Measurements from ENCODE around the gene SLC22A4. TPM values are rescaled to one million over a fixed set of nuclear protein-coding genes. Genes with fewer than 3 reads are reported as not detected.

Gene SLC22A4
- total and polyA plus RNA-seq, 9 donors, result 2.7 to 4.5 (median 2.9) TPM

- Histone ChIP-seq H3K9me3 (replicated peaks; ENCODE audit: control insufficient read depth, low read depth, low read length) (no peaks in the 10 kb centered on the region), H3K36me3 (ENCODE audit: control insufficient read depth, insufficient read depth, low read length) (peaks cover 11% of the 10 kb centered on the region), H3K27me3 (ENCODE audit: control insufficient read depth, insufficient read depth, low read length) (peaks cover 8% of the 10 kb centered on the region), H3K4me3 (ENCODE audit: low read length) (no peak overlapping the region), H3K4me1 (ENCODE audit: control insufficient read depth, insufficient read depth, low read length) (peaks cover 81% of the 10 kb centered on the region), H3K27ac (ENCODE audit: low read length) (peak overlapping the region; percentile 47)
- WGBS (ENCODE audit: insufficient coverage), result 50% methylated on average over 1 of the region's 6 CpGs
- no peak for DNase-seq
Measured at GRCh38 chr5:132256783-132257130, 37.4 kb upstream of the SLC22A4 start.

GRCh38 chr5:132257131-132258101 lies 36.8 kb upstream of the SLC22A4 start, which contains the start of gene PDLIM4:
Gene PDLIM4 (plus strand): TSS chr5:132257696. CDS start chr5:132257735, 39 bp downstream.
- 1% methylated on average over 75 of the region's 88 CpGs for WGBS (ENCODE audit: insufficient coverage)
- peaks cover 17% of the 10 kb centered on the region for H3K36me3 ChIP-seq (ENCODE audit: control insufficient read depth, insufficient read depth, low read length)
- DNase-seq, result peak; percentile 83
- H3K9me3 ChIP-seq (replicated peaks; ENCODE audit: control insufficient read depth, low read depth, low read length), result no peaks in the 10 kb centered on the region
- peaks cover 87% of the 10 kb centered on the region for H3K4me1 ChIP-seq (ENCODE audit: control insufficient read depth, insufficient read depth, low read length)
- peak within 1 kb of the TSS; percentile 95 for H3K27ac ChIP-seq (ENCODE audit: low read length)
- H3K4me3 ChIP-seq (ENCODE audit: low read length), result peak within 1 kb of the TSS; percentile 88
- H3K27me3 ChIP-seq (ENCODE audit: control insufficient read depth, insufficient read depth, low read length), result peaks cover 8% of the 10 kb centered on the region

GRCh38 chr5:132258102-132259068 lies 35.8 kb upstream of the SLC22A4 start:
- peak overlapping the region; percentile 95 for H3K27ac ChIP-seq (ENCODE audit: low read length)
- H3K4me1 ChIP-seq (ENCODE audit: control insufficient read depth, insufficient read depth, low read length), result peaks cover 91% of the 10 kb centered on the region
- H3K9me3 ChIP-seq (replicated peaks; ENCODE audit: control insufficient read depth, low read depth, low read length), result no peaks in the 10 kb centered on the region
- H3K27me3 ChIP-seq (ENCODE audit: control insufficient read depth, insufficient read depth, low read length), result peaks cover 8% of the 10 kb centered on the region
- WGBS (ENCODE audit: insufficient coverage), result 7% methylated on average over 9 of the region's 19 CpGs
- peak; percentile 81 for DNase-seq
- H3K4me3 ChIP-seq (ENCODE audit: low read length), result peak overlapping the region; percentile 88
- peaks cover 21% of the 10 kb centered on the region for H3K36me3 ChIP-seq (ENCODE audit: control insufficient read depth, insufficient read depth, low read length)

GRCh38 chr5:132259069-132259851 lies 34.9 kb upstream of the SLC22A4 start:
- H3K36me3 ChIP-seq (ENCODE audit: control insufficient read depth, insufficient read depth, low read length), result peaks cover 27% of the 10 kb centered on the region
- peaks cover 8% of the 10 kb centered on the region for H3K27me3 ChIP-seq (ENCODE audit: control insufficient read depth, insufficient read depth, low read length)
- H3K4me3 ChIP-seq (ENCODE audit: low read length), result peak overlapping the region; percentile 88
- WGBS (ENCODE audit: insufficient coverage), result 14% methylated on average over 20 of the region's 24 CpGs
- peak; percentile 90 for DNase-seq
- peak overlapping the region; percentile 95 for H3K27ac ChIP-seq (ENCODE audit: low read length)
- H3K4me1 ChIP-seq (ENCODE audit: control insufficient read depth, insufficient read depth, low read length), result peaks cover 90% of the 10 kb centered on the region
- H3K9me3 ChIP-seq (replicated peaks; ENCODE audit: control insufficient read depth, low read depth, low read length), result no peaks in the 10 kb centered on the region

GRCh38 chr5:132260051-132260450 lies 34.1 kb upstream of the SLC22A4 start:
- H3K27ac ChIP-seq (ENCODE audit: low read length), result peak overlapping the region; percentile 95
- no peaks in the 10 kb centered on the region for H3K9me3 ChIP-seq (replicated peaks; ENCODE audit: control insufficient read depth, low read depth, low read length)
- H3K4me3 ChIP-seq (ENCODE audit: low read length), result peak overlapping the region; percentile 88
- H3K4me1 ChIP-seq (ENCODE audit: control insufficient read depth, insufficient read depth, low read length), result peaks cover 90% of the 10 kb centered on the region
- 62% methylated on average over 6 of the region's 6 CpGs for whole genome bisulfite sequencing (ENCODE audit: insufficient coverage)
- peaks cover 31% of the 10 kb centered on the region for H3K36me3 ChIP-seq (ENCODE audit: control insufficient read depth, insufficient read depth, low read length)
- no peak for DNase-seq
- H3K27me3 ChIP-seq (ENCODE audit: control insufficient read depth, insufficient read depth, low read length), result peaks cover 8% of the 10 kb centered on the region

- WGBS (ENCODE audit: insufficient coverage), result 58% methylated on average over 2 of the region's 6 CpGs
Measured at GRCh38 chr5:132260714-132261551, 33.3 kb upstream of the SLC22A4 start.

GRCh38 chr5:132261881-132262845 lies 32.0 kb upstream of the SLC22A4 start:
- peaks cover 2% of the 10 kb centered on the region for H3K27me3 ChIP-seq (ENCODE audit: control insufficient read depth, insufficient read depth, low read length)
- WGBS (ENCODE audit: insufficient coverage), result 88% methylated on average over 6 of the region's 7 CpGs
- H3K9me3 ChIP-seq (replicated peaks; ENCODE audit: control insufficient read depth, low read depth, low read length), result no peaks in the 10 kb centered on the region
- peaks cover 45% of the 10 kb centered on the region for H3K36me3 ChIP-seq (ENCODE audit: control insufficient read depth, insufficient read depth, low read length)
- no peak overlapping the region for H3K27ac ChIP-seq (ENCODE audit: low read length)
- no peak for DNase-seq
- no peak overlapping the region for H3K4me3 ChIP-seq (ENCODE audit: low read length)
- H3K4me1 ChIP-seq (ENCODE audit: control insufficient read depth, insufficient read depth, low read length), result peaks cover 92% of the 10 kb centered on the region

More at GRCh38 chr5:132260714-132261551, 33.3 kb upstream of the SLC22A4 start:
- H3K9me3 ChIP-seq (replicated peaks; ENCODE audit: control insufficient read depth, low read depth, low read length), result no peaks in the 10 kb centered on the region
- H3K4me3 ChIP-seq (ENCODE audit: low read length), result no peak overlapping the region
- peak; percentile 68 for DNase-seq
- peaks cover 36% of the 10 kb centered on the region for H3K36me3 ChIP-seq (ENCODE audit: control insufficient read depth, insufficient read depth, low read length)
- peak overlapping the region; percentile 95 for H3K27ac ChIP-seq (ENCODE audit: low read length)
- peaks cover 7% of the 10 kb centered on the region for H3K27me3 ChIP-seq (ENCODE audit: control insufficient read depth, insufficient read depth, low read length)
- peaks cover 92% of the 10 kb centered on the region for H3K4me1 ChIP-seq (ENCODE audit: control insufficient read depth, insufficient read depth, low read length)

GRCh38 chr5:132262882-132263547 lies 31.2 kb upstream of the SLC22A4 start:
- Histone ChIP-seq H3K36me3 (ENCODE audit: control insufficient read depth, insufficient read depth, low read length) (peaks cover 54% of the 10 kb centered on the region), H3K9me3 (replicated peaks; ENCODE audit: control insufficient read depth, low read depth, low read length) (no peaks in the 10 kb centered on the region), H3K27ac (ENCODE audit: low read length) (no peak overlapping the region), H3K4me3 (ENCODE audit: low read length) (no peak overlapping the region), H3K4me1 (ENCODE audit: control insufficient read depth, insufficient read depth, low read length) (peaks cover 94% of the 10 kb centered on the region), H3K27me3 (ENCODE audit: control insufficient read depth, insufficient read depth, low read length) (no peaks in the 10 kb centered on the region)
- WGBS (ENCODE audit: insufficient coverage), result 80% methylated on average over 1 of the region's 2 CpGs
- DNase-seq, result no peak

Measured in muscle of leg (tissue), 11 donors.